Stimulated activated CD4-positive, alpha-beta T cell treated with anti-CD3 and anti-CD28 coated beads, Interleukin-4, amount 100 ng/mL, for 24 hours (primary cell): ENCODE measurements around the gene SCUBE2.
"Not testable (repeated sequence)": the region's sequence is repeated elsewhere in the genome, so short reads cannot be mapped to it uniquely, and the experiment has no call there.

Experiments used
- DNase-seq: peaks from one replicate; pipeline ENCODE4 v3.0.0-alpha.2; 2020

Gene SCUBE2

DNA sequence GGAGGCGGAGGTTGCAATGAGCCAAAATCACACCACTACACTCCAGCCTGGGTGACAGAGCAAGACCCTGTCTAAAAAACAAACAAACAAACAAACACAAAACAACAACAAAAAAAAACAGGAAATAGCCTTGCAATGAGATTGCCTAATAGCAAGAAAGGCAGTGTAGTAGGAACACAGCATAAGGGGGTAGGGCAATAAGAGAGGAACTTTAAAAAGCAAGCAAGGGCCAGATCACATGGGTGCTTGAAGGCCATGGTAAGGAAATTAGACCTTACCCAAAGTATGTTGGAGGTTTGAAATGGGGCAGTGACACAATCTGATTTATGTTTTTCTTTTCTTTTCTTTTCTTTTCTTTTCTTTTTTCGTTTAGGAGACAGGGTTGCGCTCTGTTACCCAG, 52.9 kb downstream of the SCUBE2 start:
- DNase-seq: no peak

DNA sequence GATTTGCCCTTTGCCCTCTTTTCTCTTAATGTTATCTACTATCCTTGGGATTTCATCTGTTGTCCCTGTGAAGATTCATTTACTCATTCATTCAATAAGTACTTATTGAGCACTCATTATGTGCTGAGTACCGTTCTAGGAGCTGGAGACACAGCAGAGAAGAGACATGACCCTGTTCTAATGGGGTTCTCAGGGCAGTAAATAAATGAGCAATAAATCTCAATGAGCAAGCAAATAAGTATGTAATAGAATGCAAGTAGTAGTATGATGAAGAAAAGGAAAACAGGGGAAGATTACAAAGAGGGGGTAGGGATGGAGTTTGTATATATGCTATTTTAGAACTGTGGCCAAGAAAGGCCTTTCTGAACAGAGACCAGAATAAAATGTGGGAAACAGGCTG, 53.4 kb downstream of the SCUBE2 start:
- DNase-seq: no peak

DNA sequence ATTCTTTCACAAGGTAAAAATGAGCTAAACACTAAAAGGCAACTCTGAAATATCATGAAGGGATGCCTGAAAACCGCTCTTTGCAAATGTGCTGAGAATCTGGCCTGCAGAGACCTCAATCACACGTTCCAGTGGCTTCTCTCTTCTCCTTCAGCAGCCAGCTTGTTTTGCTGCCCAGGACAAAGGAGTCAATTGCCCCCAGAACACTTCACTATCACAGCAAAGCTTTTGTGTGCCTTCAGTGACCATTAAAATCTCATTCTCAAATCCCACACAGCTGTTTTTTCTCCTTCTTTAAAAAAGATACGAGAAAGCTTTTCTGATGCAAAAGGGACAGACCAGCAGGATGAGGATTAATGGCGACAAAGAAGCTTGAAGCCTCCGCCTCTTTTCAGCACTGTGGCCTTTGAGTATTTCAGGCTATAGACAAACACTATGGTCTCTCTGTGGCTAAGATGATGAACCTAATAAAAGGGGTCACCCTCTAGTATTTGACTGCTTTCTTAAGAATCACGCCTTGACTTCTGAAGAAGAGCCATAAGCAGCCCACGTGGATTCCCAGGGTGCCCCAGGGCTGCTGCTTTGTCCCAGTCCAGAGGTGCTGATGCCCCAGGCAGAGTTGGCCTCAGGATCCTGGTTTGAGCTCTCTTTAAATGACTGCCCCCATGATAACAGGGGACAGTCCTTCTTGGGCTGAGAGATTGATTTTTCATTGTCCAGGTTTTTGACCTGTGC, 54.2 kb downstream of the SCUBE2 start:
- DNase-seq: no peak

DNA sequence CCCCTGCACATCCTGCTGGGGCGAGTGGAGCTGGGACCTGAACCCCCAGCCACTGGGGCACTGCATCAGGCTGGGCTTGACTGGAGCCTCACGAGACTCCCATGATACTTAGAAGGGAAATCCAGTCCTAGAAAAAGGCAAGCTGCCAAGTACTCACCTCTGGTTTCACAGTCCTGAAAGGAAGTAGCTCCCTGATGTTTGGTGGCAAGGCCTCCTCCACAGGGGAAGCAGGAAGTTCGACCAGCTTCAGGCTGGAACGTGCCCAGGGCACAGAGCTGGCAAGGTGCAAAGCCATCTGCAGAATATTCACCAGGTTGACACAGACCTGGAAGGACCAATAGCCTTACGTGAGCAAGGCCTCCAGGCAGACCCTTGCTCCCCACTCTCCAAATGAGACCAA, 60.8 kb downstream of the SCUBE2 start:
- no peak for DNase-seq

DNA sequence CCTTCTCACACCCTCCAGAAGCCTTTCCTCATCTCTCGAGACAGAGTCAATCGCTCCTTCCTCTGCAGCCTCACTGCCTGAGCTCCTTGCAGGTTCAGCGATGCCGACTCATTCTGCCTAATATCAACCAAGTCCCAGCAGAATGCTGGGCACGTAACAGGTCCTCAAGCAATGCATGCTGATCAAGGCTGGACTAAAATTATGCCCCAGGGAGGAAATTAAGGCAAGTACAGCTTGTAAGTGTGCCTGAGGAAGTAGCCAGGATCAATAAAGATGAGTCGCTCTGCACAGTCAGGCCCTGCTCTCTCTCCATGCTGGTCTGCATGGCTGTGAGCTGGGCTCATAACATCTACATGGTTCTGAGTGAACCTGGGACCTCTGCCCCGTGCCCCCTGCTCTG, 62.0 kb downstream of the SCUBE2 start:
- no peak for DNase-seq

DNA sequence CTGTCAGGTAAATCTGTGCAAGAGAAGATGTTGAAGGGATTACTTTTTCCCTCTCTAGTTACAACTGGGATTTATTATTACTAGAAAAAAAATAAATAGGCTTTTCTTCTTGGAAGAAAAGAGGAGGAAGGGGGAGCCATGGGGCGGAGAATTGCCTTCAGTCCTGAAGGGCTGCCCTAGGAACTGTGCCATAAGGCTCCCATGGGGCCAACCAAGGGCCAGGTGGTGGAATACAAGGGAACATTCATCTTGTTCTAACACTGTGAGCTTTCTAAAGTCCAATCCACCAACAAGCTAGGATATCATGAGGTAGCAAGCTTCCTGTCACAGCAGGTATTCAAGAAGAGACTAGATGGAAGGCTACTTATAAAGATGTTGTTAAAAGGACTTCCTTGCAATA, 62.8 kb downstream of the SCUBE2 start:
- DNase-seq: no peak

DNA sequence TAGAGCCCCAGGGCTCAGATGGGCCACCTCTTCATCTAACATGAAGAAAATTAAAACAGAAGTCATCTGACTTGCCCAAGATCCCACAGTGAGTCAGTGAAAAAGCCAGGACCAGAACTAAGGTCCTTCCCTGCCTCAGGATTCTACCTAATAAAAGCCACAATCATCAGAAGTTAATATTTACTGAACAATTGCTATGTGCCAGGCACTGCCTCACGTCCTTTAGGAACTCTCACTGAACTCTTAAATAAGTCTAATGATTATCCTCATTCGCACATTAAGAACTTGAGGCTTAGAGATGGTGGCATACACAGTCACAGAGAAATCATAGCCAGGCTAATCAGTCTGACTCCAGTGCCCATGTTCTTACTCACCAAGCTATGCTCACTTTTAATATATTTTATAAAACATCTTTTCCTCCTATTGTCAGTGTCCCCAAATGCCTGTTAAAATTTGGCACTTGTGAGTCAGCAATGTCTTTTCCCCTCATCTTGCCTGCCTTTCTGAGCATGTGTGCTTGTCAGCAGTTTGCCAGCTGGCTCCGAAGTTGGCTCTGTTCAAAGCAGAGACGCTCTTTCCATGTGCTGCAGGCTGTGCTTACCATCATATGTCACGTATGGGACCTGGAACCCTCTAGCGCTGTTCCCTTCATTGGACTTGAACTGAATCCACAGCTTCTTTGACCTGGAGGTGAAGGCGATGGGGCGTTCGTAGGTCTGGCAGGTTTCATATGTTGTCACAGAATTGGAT, 66.1 kb downstream of the SCUBE2 start:
- no peak for DNase-seq

DNA sequence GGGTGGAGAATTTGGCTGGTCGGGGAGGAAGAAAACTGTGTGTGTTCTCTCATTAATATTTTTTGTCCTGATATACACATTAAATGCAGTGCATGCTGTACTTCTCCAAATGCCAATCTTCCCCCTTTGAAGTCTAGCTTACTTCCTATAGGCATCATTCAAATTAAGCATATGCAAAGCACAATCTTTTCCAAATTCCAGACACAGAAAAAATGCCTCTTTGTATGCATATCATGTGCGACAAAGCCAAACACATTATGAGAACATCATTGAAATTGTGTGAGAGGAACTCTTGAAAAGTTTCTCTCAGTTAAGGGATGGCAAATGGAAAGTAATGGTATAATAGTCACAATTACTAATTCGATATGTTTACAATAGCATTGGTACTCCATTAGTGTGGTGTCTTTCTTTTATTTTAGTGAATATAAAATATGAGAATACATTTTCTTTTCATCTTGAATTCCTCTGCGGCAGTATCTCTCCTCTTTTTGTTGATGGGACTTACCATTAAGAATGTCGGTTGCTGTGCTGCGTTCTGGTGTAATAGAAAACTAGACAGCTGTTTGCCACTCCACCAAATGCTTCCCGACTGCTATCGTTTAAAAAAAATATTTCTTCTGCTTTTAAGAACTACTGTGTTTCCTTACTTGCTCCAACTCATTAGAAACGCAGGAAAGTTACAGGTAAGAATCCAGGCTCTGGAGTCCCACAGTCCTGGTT, 68.3 kb downstream of the SCUBE2 start:
- DNase-seq: no peak

DNA sequence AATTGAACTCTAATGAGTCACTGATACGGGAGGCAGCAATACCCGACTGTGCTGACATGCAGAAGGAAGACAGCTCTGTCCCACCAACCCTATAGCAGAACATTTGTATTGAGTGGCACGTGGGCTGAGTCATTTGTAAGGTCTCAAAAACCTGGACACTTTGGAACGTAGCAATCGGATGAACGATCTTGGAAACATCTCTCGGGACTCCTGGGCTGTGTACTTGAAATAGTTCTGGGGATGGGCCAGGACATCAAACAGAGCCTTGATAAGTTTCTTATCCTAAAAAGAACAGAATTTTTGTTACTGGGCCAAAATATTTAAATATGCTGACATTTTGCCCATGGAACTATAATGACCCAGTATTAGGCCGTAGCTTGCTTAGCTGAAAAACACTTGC, 70.5 kb downstream of the SCUBE2 start:
- DNase-seq: no peak

DNA sequence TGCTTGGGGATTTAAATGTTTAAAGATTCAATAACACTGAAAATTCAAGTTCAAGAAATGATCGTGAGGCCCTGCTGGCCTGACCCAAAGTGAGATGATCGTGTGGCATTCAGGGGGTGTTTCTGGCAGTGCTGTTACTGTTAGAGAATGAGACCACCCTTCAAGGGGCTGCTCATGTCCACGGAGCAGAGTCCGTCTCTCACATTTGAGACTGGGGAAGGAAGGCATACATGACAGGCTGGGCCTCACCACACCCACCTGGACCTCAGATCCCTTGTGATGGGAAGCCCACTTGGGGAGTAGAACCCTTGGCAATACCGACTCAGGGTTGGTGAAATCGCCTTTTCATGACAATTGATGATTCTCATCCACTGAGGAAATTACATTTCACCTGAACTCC, 71.5 kb downstream of the SCUBE2 start:
- no peak for DNase-seq

DNA sequence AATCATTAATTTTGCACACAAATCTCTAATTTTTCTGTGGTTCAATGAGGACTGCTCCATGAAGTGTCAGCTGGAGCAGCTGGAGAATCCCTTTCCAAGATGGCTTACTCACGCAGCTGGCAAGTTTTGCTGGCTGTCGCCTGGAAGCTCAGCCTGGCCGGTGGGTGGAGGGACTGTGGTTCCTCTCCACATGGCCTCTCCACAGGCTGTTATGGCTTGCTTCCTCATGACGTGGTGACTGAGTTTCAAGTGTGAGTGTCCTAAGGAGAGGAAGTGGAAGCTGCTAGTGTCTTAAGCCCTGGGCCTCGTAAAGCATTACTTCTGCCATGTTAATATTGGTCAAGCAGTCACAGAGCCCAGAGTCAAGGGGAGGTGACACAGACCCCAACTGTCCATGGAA, 73.6 kb downstream of the SCUBE2 start:
- DNase-seq: no peak

DNA sequence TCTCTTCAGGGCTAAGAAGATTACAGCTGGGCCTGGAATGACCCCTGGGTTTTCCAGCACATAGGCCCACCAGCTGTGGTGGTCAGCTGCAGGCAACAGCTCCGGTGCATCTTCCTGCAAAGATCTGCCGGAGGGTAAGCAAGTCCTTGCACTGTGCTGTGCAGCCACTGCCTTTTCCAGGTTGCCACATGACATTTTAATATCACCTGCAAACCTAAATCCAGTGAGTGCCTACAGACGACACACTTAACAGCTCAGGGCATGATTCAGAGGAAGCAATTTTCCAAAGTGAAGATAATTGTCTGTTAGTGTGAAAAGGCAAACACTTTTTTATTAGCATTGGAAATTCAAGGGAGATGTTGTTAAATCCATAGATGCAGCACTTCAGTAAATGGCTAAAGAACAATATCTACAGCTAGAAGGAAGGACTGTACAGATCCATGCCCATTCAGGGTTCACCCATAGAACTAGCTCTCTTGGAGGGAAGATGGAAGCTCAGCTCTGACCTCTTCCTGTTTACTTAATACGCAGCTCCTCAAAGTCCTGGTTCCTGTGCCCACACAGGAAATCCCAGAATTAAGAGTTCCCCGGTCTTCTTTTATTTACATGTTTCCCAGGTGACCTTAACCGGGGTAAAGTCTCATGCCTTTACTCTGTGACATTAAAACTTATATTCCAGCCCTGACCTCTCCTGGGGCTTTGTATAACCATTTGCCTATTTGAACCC, 74.3 kb downstream of the SCUBE2 start:
- DNase-seq: no peak

DNA sequence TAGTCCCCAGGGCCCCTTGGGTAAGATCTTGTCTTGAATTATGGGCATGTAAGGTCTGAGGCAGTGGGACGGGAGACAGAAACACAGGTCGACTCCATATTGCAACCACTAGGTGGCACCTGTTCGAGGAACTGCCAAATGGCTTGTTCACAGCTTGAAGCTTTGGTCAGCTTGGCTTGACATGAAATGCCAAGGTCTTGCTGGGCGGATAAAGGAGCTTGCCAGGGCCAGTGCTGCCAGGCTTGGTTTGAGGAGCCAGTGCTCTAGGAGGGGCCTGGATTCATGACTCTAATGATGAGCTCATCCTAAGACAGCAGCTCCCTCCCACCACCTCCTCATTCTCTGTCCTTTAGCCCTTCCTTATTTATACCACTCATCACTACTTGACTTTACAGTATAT, 75.7 kb downstream of the SCUBE2 start:
- peak; percentile 65 for DNase-seq

DNA sequence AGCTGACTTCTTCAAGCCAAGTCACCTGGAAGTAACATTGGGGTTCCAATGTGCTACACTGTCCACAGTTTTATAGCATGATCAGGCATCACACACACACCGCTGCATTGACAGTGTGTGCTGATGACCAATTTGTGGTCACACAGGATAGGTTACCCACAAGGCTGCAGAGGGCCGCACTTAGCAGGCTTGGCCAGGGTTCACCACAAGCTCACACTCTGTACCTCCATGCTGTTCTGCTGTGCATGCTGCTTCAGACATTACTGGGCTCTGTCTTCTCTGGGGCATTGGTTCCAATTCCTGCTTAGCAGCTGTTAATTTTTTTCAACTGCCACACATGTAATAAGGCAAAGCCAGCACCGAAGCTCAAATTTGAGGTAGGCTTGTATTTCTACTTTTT, 76.6 kb downstream of the SCUBE2 start:
- no peak for DNase-seq

DNA sequence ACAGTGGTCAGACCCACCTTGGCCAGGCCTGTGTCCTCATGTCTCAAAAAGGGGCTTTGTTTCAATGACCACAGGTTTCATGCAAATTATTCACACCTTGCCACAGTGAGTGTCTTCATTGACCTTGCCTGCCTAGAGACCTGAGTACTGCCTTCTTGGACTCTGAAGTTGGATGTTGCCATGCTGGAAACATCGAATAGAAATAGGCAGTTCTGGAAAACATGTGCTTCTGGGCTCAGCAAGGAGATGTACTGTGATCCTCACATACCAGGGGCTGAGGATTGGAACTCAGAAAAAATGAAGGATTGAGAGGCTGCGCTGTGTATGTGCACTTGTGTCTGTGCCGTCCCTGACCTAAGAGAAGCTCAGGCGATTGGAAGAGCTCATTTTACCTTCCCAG, 78.0 kb downstream of the SCUBE2 start:
- no peak for DNase-seq

DNA sequence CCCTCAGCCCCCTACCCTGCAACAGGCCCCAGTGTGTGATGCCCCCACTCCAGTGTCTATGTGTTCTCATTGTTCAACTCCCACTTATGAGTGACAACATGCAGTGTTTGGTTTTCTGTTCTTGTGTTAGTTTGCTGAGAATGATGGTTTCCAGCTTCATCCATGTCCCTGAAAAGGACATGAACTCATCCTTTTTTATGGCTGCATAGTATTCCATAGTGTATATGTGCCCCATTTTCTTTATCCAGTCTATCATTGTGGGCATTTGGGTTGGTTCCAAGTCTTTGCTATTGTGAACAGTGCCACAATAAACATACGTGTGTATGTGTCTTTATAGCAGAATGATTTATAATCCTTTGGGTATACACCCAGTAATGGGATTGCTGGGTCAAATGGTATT, 81.9 kb downstream of the SCUBE2 start:
- DNase-seq: not testable (repeated sequence)

DNA sequence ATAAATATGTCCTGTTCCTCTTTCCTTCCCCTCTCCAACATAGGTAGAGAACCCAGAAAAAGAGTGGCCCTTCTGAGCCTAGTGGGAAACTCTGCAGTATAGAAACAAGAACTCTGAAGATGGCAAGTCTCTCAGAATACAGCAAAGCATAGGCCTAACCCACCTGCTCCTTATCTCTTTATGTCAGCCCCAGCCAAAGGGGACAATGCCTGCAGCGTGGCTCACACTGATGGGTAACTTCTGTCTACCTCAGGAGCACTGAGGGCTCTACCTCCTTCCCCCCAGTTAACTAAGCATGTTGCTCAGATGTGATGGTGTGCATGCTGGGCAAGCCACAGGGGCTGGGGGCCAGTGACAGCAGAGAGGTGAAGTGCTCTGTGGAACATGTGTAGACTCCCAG, 82.7 kb downstream of the SCUBE2 start:
- DNase-seq: no peak

DNA sequence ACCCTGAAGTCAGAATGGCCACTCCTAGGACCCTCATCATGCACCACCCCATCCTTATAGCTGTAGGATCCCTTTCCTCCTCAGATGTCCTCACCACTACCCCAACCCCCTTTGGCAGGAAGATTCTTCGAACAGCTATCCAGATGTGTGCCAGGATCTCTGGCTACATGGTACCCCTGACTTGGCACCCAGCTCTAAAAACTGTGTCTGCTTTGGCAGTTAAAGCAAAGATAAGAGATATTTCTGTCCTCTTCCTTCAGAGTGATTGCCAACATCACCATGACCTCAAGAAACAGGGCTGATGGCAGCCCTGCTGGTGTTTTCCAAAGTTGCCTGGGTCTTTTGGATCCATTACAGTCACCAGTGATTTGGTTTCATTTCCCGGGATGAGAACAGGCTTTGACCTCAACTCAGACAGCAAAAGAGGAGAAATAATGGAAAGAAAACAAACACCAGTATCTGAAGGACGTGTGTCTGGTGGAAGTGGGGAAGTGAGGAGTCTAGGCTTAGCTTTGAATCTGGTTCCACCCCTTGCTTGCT, 83.3 kb downstream of the SCUBE2 start:
- no peak for DNase-seq

DNA sequence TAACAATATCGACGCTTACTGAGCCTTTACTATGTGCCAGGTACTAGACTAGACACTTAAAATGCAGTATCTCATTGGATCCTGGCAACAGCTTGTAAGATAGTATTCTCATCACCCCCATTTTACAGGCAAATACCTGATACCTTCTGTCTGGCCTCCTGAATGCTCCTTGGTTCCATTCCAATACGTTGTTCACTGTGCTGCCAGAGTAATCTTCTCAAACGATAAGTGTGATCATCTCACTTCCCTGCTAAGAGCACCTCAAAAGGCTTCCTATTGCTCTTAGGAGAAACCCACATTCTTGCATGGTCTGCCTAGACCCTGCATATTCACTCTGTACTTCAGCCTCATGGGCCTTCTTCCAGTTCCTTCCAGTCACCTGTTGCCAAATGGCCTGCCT, 86.3 kb downstream of the SCUBE2 start:
- DNase-seq: no peak

DNA sequence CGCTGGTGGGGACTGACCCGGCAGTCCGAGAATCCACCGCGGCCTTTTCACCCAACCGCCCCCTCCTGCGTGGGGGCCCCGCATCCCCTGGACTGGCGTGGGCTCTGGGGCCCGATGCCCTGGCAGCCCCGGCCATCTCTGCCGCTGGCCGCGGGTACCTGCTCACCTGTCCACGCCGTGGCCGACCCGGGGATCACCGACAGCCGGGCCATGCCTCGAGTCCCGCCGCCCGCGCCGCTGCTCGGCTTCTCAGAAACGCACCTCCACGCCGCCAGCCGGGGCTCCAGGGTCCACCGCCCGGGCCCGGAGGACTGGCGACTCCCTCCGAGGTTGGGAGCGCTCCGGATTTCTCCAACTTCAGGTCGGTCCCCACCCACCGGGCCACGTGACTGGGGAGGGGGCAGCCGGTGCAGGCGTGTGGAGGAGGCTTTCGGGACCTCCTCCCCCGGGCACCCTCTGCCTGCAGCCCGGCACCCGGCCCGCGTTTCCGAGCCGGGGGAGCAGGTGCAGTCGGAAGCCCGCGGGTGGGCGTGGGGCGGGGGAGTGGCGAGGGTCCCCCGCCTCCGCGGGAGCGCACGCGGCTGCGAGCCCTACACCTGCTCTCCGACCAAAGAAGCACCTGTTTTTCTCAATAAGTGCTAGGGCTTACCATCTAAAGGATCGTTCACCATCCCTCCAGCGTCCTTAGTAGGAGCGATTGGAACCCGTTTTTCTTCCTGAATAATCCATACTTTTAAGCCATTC, 87.0 kb downstream of the SCUBE2 start:
- no peak for DNase-seq

DNA sequence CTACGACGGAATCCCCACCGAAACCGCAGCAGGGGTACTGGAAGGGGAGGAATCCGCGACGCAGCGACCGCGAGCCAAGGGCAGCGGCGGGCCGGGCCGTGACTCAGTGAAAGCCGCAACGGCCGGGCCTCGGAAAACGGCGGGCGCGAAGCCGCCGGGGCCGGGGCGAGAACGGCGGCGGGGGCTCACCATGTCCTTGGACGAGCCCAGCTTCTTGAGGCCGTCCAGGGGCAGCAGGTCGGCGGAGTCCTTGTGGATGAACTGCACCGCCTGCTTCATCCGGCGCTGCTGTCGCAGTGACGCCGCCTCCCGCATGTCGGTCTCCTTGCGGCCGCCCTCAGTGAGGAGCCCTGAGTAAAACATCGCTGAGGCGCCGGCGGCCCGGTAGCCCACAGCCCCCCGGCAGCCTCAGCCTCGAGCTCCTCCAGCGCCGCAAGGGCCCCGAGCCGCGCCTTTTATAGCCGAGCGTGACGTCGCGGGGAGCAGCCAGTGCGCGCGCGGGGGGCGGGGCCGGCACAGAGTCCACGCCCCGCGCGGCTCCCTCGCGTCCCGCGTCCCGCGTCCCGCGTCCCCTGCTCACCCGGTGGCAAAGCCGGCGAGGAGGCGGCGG, 87.7 kb downstream of the SCUBE2 start, which contains the start of gene NRIP3:
Gene NRIP3 (minus strand): TSS at position 429 of the 610 bp plus-strand sequence. CDS start 66 bp downstream, at position 363.
- peak; percentile 70 for DNase-seq
